Measurements from ENCODE around the gene OR10AD1. TPM values are rescaled to one million over a fixed set of nuclear protein-coding genes. Genes with fewer than 3 reads are reported as not detected.

Gene OR10AD1
- polyA plus RNA-seq, 1 of the 3 experiments (the other 2 are of a cell fraction), result not detected

GRCh38 chr12:48201516-48201915 is 1.6 kb downstream of the OR10AD1 start (continued):
- TF ChIP-seq USF2 (IDR thresholded peaks at IDR 0.05; ENCODE audit: borderline replicate concordance, low read depth, low read length) (no peak), SMC3 (IDR thresholded peaks at IDR 0.05; ENCODE audit: low read depth, low read length) (no peak), EZH2phosphoT487 (IDR thresholded peaks at IDR 0.05; ENCODE audit: borderline replicate concordance, low read depth) (no peak), ELF1 (IDR thresholded peaks at IDR 0.05) (no peak)

GRCh38 chr12:48201091-48201490 is 2.0 kb downstream of the OR10AD1 start:
- no peaks in the 10 kb centered on the region for H3K9me2 ChIP-seq
- peaks cover 0 to 9% of the 10 kb centered on the region in 2 experiments; a peak in 2 of 4 replicates for H3K4me1 ChIP-seq (ENCODE audit: control insufficient read depth in 1 of 2, insufficient read depth in 2 of 2, low read depth in 1 of 2, low read length in 1 of 2)
- peaks cover 4% of the 10 kb centered on the region for H3F3A ChIP-seq (replicated peaks; ENCODE audit: insufficient read depth)
- no peaks in the 10 kb centered on the region for H3K27me3 ChIP-seq (ENCODE audit: insufficient read depth)
- ChIA-PET CTCF (interaction anchor here (0.6 to 6.4 kb wide), 3 partner anchors 15 to 787 kb away, joined by 3 to 90 read pairs (median 4); partner anchors contain the start of gene CCDC184), POLR2A (no interaction called here)
- no peak overlapping the region for H3K9ac ChIP-seq
- no peak overlapping the region for H3K4me3 ChIP-seq (ENCODE audit: low read depth in 2 of 2, low read length in 1 of 2)
- H3K9me3 ChIP-seq, result no peaks in the 10 kb centered on the region
- no peaks in the 10 kb centered on the region for H3K79me2 ChIP-seq (ENCODE audit: insufficient read depth)
- no peak overlapping the region for H3K4me2 ChIP-seq
- DNase-seq, result no peak
- TF ChIP-seq IRF3 (IDR thresholded peaks at IDR 0.05; ENCODE audit: low read depth, low read length) (no peak), MAX (IDR thresholded peaks at IDR 0.05; ENCODE audit: low read depth) (no peak), NRF1 (IDR thresholded peaks at IDR 0.05; ENCODE audit: low read depth, low read length) (no peak), GATA2 (CRISPR knock-in tag; IDR thresholded peaks at IDR 0.05) (no peak), MXI1 (IDR thresholded peaks at IDR 0.05; ENCODE audit: low read depth, low read length) (no peak), FOSL2 (IDR thresholded peaks at IDR 0.05; ENCODE audit: borderline replicate concordance, low read depth) (no peak), RCOR1 (IDR thresholded peaks at IDR 0.05; ENCODE audit: low read length) (no peak), EP300 (IDR thresholded peaks at IDR 0.05; ENCODE audit: borderline replicate concordance in 1 of 2, low read depth in 1 of 2, low read length in 1 of 2) (no peak), USF1 (IDR thresholded peaks at IDR 0.05; ENCODE audit: borderline replicate concordance, low read depth) (no peak), POLR2AphosphoS5 (IDR thresholded peaks at IDR 0.05; ENCODE audit: low read depth, low read length) (no peak), SMC3 (IDR thresholded peaks at IDR 0.05; ENCODE audit: low read depth, low read length) (no peak), FOXM1 (IDR thresholded peaks at IDR 0.05; ENCODE audit: low read depth) (no peak), EZH2phosphoT487 (IDR thresholded peaks at IDR 0.05; ENCODE audit: borderline replicate concordance, low read depth) (no peak), GABPA (IDR thresholded peaks at IDR 0.05; ENCODE audit: low read depth) (no peak), RXRA (IDR thresholded peaks at IDR 0.05; ENCODE audit: borderline replicate concordance, low read depth) (no peak), USF2 (IDR thresholded peaks at IDR 0.05; ENCODE audit: borderline replicate concordance, low read depth, low read length) (no peak), JUND (IDR thresholded peaks at IDR 0.05) (no peak), REST (IDR thresholded peaks at IDR 0.05; ENCODE audit: low read depth, low read length) (no peak), RFX5 (IDR thresholded peaks at IDR 0.05; ENCODE audit: low read length) (no peak)
- no peaks in the 10 kb centered on the region for H3K36me3 ChIP-seq (replicated peaks in 1 of 2; ENCODE audit: control insufficient read depth in 1 of 2, insufficient read depth in 2 of 2, low read length in 1 of 2)
- H3K27ac ChIP-seq (ENCODE audit: low read depth in 2 of 2, low read length in 1 of 2), result no peak overlapping the region
- no peak overlapping the region for H2AFZ ChIP-seq (ENCODE audit: low read depth)
- H4K20me1 ChIP-seq (ENCODE audit: insufficient read depth), result no peaks in the 10 kb centered on the region
- WGBS (ENCODE audit: low lambda C conversion rate), result 90% methylated on average over 3 of the region's 3 CpGs

Data from SK-N-SH (cell line).